ENCODE measurements around the gene TRIM17.

Gene TRIM17

GRCh38 chr1:228369608-228370438 lies 46.8 kb downstream of the TRIM17 start:
- TF ChIP-seq RAD21 (IDR thresholded peaks at IDR 0.05; ENCODE audit: low read depth): no peak
- no peak for TF ChIP-seq YY1 (IDR thresholded peaks at IDR 0.05; ENCODE audit: low read depth)
- no peak for TF ChIP-seq CREB1 (IDR thresholded peaks at IDR 0.05; ENCODE audit: low read depth)
- no peak for TF ChIP-seq USF1 (IDR thresholded peaks at IDR 0.05)

GRCh38 chr1:228368801-228369607 lies 47.7 kb downstream of the TRIM17 start:
- TF ChIP-seq CREB1 (IDR thresholded peaks at IDR 0.05; ENCODE audit: low read depth) (no peak), MAX (IDR thresholded peaks at IDR 0.05) (no peak)

GRCh38 chr1:228367798-228368791 lies 48.6 kb downstream of the TRIM17 start:
- TF ChIP-seq EP300 (IDR thresholded peaks at IDR 0.05; ENCODE audit: borderline replicate concordance) (no peak), REST (IDR thresholded peaks at IDR 0.05; ENCODE audit: low read depth) (no peak), TCF12 (IDR thresholded peaks at IDR 0.05; ENCODE audit: low read depth) (no peak), NFIC (IDR thresholded peaks at IDR 0.05) (no peak), RAD21 (IDR thresholded peaks at IDR 0.05; ENCODE audit: low read depth) (no peak)

- TF ChIP-seq TCF12 (IDR thresholded peaks at IDR 0.05; ENCODE audit: low read depth) (no peak), MAX (IDR thresholded peaks at IDR 0.05) (no peak), FOXM1 (IDR thresholded peaks at IDR 0.05; ENCODE audit: borderline replicate concordance, low read depth) (no peak), TEAD4 (IDR thresholded peaks at IDR 0.05) (no peak), CEBPB (IDR thresholded peaks at IDR 0.05) (no peak), TAF1 (IDR thresholded peaks at IDR 0.05; ENCODE audit: low read depth) (no peak), EP300 (IDR thresholded peaks at IDR 0.05; ENCODE audit: borderline replicate concordance) (no peak), RAD21 (IDR thresholded peaks at IDR 0.05; ENCODE audit: low read depth) (no peak), CREB1 (IDR thresholded peaks at IDR 0.05; ENCODE audit: low read depth) (no peak), USF1 (IDR thresholded peaks at IDR 0.05) (no peak), EGR1 (IDR thresholded peaks at IDR 0.05) (no peak), ZBTB7A (IDR thresholded peaks at IDR 0.05; ENCODE audit: low read depth) (no peak), YY1 (IDR thresholded peaks at IDR 0.05; ENCODE audit: low read depth) (no peak), NFIC (IDR thresholded peaks at IDR 0.05) (no peak), REST (IDR thresholded peaks at IDR 0.05; ENCODE audit: low read depth) (no peak)
Measured at GRCh38 chr1:228366866-228367741, 49.6 kb downstream of the TRIM17 start.
